Measurements from ENCODE around the gene MRPL37.

DNA sequence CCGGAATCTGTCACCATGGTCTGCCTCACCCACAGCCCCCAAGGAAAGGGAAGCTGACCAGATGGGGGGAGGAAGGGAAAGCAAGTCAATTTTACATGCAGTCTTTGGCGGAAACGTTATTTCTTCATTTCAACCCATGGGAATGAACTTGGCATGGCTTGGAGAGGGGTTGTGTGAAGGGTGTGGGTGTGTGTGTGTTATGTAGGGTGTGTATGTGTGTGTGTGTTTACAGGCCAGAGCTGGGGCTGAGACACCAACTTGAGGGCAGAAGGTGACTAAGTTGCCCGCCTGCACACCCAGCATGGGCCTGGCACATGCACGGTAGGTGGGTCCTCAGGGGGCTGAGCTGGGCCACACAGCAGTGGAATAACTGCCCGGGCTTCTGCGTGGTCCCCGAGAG, 65.2 kb downstream of the MRPL37 start:
- no peak for TF ChIP-seq EZH2 (IDR thresholded peaks at IDR 0.05; ENCODE audit: borderline replicate concordance, insufficient read depth, low read depth, low read length, poor library complexity, severe bottlenecking)
- TF ChIP-seq, protein P1, sequence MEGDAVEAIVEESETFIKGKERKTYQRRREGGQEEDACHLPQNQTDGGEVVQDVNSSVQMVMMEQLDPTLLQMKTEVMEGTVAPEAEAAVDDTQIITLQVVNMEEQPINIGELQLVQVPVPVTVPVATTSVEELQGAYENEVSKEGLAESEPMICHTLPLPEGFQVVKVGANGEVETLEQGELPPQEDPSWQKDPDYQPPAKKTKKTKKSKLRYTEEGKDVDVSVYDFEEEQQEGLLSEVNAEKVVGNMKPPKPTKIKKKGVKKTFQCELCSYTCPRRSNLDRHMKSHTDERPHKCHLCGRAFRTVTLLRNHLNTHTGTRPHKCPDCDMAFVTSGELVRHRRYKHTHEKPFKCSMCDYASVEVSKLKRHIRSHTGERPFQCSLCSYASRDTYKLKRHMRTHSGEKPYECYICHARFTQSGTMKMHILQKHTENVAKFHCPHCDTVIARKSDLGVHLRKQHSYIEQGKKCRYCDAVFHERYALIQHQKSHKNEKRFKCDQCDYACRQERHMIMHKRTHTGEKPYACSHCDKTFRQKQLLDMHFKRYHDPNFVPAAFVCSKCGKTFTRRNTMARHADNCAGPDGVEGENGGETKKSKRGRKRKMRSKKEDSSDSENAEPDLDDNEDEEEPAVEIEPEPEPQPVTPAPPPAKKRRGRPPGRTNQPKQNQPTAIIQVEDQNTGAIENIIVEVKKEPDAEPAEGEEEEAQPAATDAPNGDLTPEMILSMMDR (IDR thresholded peaks at IDR 0.05): no peak
